BLaER1 (cell line): ENCODE results near the gene CD300LD.
"Not testable (repeated sequence)": the region's sequence is repeated elsewhere in the genome, so short reads cannot be mapped to it uniquely, and the experiment has no call there.

Experiments used
- H3K27ac ChIP-seq: shearing (Covaris generic); formaldehyde crosslinking; 2 replicates; pipeline ENCODE4 v1.8.1; 2022
- H3K27me3 ChIP-seq: shearing (Covaris generic); formaldehyde crosslinking; 2 replicates; pipeline ENCODE4 v1.8.1; 2022
- H3K36me3 ChIP-seq: shearing (Covaris generic); formaldehyde crosslinking; 2 replicates; pipeline ENCODE4 v1.8.1; 2022
- H3K4me1 ChIP-seq: shearing (Covaris generic); formaldehyde crosslinking; 2 replicates; pipeline ENCODE4 v1.8.1; 2022
- H3K4me2 ChIP-seq: shearing (Covaris generic); formaldehyde crosslinking; 2 replicates; pipeline ENCODE4 v1.8.1; 2022
- H3K4me3 ChIP-seq: shearing (Covaris generic); formaldehyde crosslinking; 2 replicates; pipeline ENCODE4 v1.8.1; 2022
- H3K9ac ChIP-seq: shearing (Covaris generic); formaldehyde crosslinking; 2 replicates; pipeline ENCODE4 v1.8.1; 2022
- H3K9me3 ChIP-seq: shearing (Covaris generic); formaldehyde crosslinking; 2 replicates; pipeline ENCODE4 v1.8.1; 2022
- H4K20me1 ChIP-seq: shearing (Covaris generic); formaldehyde crosslinking; 2 replicates; pipeline ENCODE4 v1.8.1; 2022
- Cebpa-rat ChIP-seq: shearing (Covaris generic); IDR thresholded peaks from 2 replicates; pipeline ENCODE4 v1.8.1; 2022

The CD300LD gene

GRCh38 chr17:74565126-74565525 lies 27.0 kb downstream of the CD300LD start:
- no peak overlapping the region for H3K4me2 ChIP-seq
- no peaks in the 10 kb centered on the region for H3K4me1 ChIP-seq
- H4K20me1 ChIP-seq, result no peaks in the 10 kb centered on the region
- no peak overlapping the region for H3K9ac ChIP-seq
- H3K4me3 ChIP-seq, result no peak overlapping the region
- no peaks in the 10 kb centered on the region for H3K27me3 ChIP-seq
- no peaks in the 10 kb centered on the region for H3K9me3 ChIP-seq
- no peak overlapping the region for H3K27ac ChIP-seq
- H3K36me3 ChIP-seq, result no peaks in the 10 kb centered on the region
- no peak for TF ChIP-seq Cebpa-rat

DNA sequence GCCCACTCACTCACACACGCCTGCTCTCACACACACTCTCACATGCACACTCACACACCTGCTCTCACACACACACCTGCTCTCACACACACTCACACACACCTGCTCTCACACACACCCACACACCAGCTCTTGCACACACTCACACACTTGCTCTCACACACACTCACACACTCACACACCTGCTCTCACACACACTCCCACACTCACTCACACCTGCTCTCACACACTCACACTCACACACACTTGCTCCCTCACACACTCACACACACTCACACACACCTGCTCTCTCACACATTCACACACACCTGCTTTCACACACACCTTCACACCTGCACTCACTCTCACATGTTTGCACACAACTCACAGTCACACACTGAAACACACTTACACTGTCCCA lies 28.7 kb downstream of the CD300LD start:
- H3K4me2 ChIP-seq, result no peak overlapping the region
- H4K20me1 ChIP-seq, result no peaks in the 10 kb centered on the region
- no peak for TF ChIP-seq Cebpa-rat
- no peak overlapping the region for H3K27ac ChIP-seq
- H3K27me3 ChIP-seq, result no peaks in the 10 kb centered on the region
- no peaks in the 10 kb centered on the region for H3K4me1 ChIP-seq
- H3K9ac ChIP-seq, result no peak overlapping the region
- no peaks in the 10 kb centered on the region for H3K9me3 ChIP-seq
- H3K4me3 ChIP-seq, result no peak overlapping the region
- H3K36me3 ChIP-seq, result no peaks in the 10 kb centered on the region

DNA sequence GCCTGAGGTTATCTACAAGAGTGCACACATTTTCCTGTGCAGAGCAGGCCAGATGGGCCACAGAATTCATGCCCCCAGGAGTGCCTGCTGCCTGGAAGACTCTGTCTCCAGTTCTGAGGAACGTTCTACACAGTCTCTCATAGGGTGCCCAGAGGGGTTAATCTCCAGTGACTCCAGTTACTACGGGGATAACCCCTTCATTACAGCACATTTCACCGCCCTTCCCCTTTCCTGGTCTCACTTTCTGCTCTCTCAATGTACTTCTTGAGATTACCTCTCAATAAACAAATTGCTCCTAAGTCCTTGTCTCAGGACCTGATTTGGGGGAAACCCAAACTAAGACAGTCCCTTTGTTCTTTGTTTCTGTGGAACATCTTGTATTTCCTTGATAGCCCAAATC lies 30.5 kb downstream of the CD300LD start:
- Histone ChIP-seq H3K4me2 (no peak overlapping the region), H3K27ac (no peak overlapping the region), H3K36me3 (no peaks in the 10 kb centered on the region)

GRCh38 chr17:74558882-74559519 lies 33.1 kb downstream of the CD300LD start:
- Histone ChIP-seq H3K9ac (no peak overlapping the region), H3K27me3 (no peaks in the 10 kb centered on the region), H3K27ac (no peak overlapping the region), H4K20me1 (no peaks in the 10 kb centered on the region), H3K36me3 (no peaks in the 10 kb centered on the region), H3K4me3 (no peak overlapping the region), H3K4me2 (no peak overlapping the region), H3K9me3 (no peaks in the 10 kb centered on the region), H3K4me1 (no peaks in the 10 kb centered on the region)
- no peak for TF ChIP-seq Cebpa-rat

More for the DNA sequence above, 30.5 kb downstream of the CD300LD start:
- Histone ChIP-seq H3K4me1 (no peaks in the 10 kb centered on the region), H3K27me3 (no peaks in the 10 kb centered on the region), H3K9me3 (no peaks in the 10 kb centered on the region), H3K4me3 (no peak overlapping the region), H4K20me1 (no peaks in the 10 kb centered on the region), H3K9ac (no peak overlapping the region)
- no peak for TF ChIP-seq Cebpa-rat

DNA sequence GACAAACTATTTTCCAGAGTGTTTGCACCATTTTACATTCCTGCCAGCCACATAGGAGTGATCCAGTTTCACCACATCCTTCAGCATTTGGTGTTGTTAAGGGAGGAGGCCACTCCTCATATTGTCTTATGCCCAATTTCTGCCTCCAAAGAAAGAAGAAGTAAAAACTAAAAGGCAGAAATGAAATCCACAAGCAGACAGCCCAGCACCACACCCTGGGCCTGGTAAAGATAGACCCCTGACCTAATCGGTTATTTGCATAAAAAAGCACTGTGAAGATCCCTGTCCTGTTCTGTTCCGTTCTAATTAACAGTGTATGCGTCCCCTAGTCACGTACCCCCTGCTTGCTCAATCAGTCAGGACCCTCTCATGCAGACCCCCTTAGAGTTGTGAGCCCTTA lies 33.7 kb downstream of the CD300LD start:
- not testable (repeated sequence) for H3K27me3 ChIP-seq, H3K9ac ChIP-seq, H4K20me1 ChIP-seq, H3K4me1 ChIP-seq, H3K36me3 ChIP-seq, H3K4me2 ChIP-seq, H3K27ac ChIP-seq, H3K9me3 ChIP-seq, H3K4me3 ChIP-seq

GRCh38 chr17:74555427-74555940 lies 36.6 kb downstream of the CD300LD start:
- no peak for TF ChIP-seq Cebpa-rat
- Histone ChIP-seq H3K9me3 (no peaks in the 10 kb centered on the region), H3K27me3 (no peaks in the 10 kb centered on the region)

GRCh38 chr17:74554909-74555308 lies 37.2 kb downstream of the CD300LD start:
- H3K36me3 ChIP-seq, result no peaks in the 10 kb centered on the region
- no peaks in the 10 kb centered on the region for H3K27me3 ChIP-seq
- no peak overlapping the region for H3K4me2 ChIP-seq
- H3K9ac ChIP-seq, result no peak overlapping the region
- no peaks in the 10 kb centered on the region for H4K20me1 ChIP-seq
- no peaks in the 10 kb centered on the region for H3K9me3 ChIP-seq
- H3K27ac ChIP-seq, result no peak overlapping the region
- no peak overlapping the region for H3K4me3 ChIP-seq
- no peaks in the 10 kb centered on the region for H3K4me1 ChIP-seq
- TF ChIP-seq Cebpa-rat, result no peak

More at GRCh38 chr17:74555427-74555940, 36.6 kb downstream of the CD300LD start:
- Histone ChIP-seq H3K4me1 (no peaks in the 10 kb centered on the region), H3K9ac (no peak overlapping the region), H3K4me2 (no peak overlapping the region), H4K20me1 (no peaks in the 10 kb centered on the region), H3K4me3 (no peak overlapping the region), H3K36me3 (no peaks in the 10 kb centered on the region), H3K27ac (no peak overlapping the region)

GRCh38 chr17:74552037-74552436 lies 40.0 kb downstream of the CD300LD start:
- Histone ChIP-seq H3K4me3 (no peak overlapping the region), H3K4me2 (no peak overlapping the region), H3K27ac (no peak overlapping the region), H3K9me3 (no peaks in the 10 kb centered on the region), H4K20me1 (no peaks in the 10 kb centered on the region), H3K36me3 (no peaks in the 10 kb centered on the region), H3K4me1 (peaks cover 25% of the 10 kb centered on the region), H3K27me3 (no peaks in the 10 kb centered on the region), H3K9ac (no peak overlapping the region)
- TF ChIP-seq Cebpa-rat, result no peak

DNA sequence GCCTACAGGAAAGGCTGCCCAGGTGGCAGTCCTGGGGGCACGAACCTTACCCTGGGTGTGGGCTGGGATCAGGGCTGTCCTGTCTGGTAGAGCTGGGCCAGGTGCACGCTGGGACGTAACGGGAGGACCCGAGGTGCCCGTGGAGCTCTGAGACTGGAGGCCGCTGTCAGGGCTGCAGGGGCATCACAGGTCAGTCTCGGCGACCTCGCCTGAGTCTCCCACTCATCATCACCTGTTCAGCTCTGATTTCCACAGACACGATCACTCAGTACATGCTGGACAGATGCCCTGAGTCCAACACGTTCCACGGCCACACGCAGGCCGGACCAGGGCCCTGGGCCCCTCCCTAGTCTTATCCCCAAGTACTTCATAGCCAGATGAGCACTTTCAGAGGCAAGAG lies 41.5 kb downstream of the CD300LD start:
- no peaks in the 10 kb centered on the region for H3K9me3 ChIP-seq
- H3K36me3 ChIP-seq, result no peaks in the 10 kb centered on the region
- no peaks in the 10 kb centered on the region for H4K20me1 ChIP-seq
- peaks cover 39% of the 10 kb centered on the region for H3K4me1 ChIP-seq
- no peak overlapping the region for H3K9ac ChIP-seq
- H3K27me3 ChIP-seq, result no peaks in the 10 kb centered on the region
- no peak overlapping the region for H3K4me2 ChIP-seq
- H3K4me3 ChIP-seq, result no peak overlapping the region
- TF ChIP-seq Cebpa-rat, result no peak
- no peak overlapping the region for H3K27ac ChIP-seq

- Histone ChIP-seq H3K27me3 (no peaks in the 10 kb centered on the region), H3K27ac (no peak overlapping the region), H3K4me3 (no peak overlapping the region), H3K36me3 (no peaks in the 10 kb centered on the region), H3K4me2 (no peak overlapping the region), H3K9ac (no peak overlapping the region), H4K20me1 (no peaks in the 10 kb centered on the region), H3K4me1 (peaks cover 49% of the 10 kb centered on the region), H3K9me3 (no peaks in the 10 kb centered on the region)
- no peak for TF ChIP-seq Cebpa-rat
Observed at GRCh38 chr17:74549343-74549742, 42.7 kb downstream of the CD300LD start.

GRCh38 chr17:74547736-74548135 lies 44.3 kb downstream of the CD300LD start:
- peaks cover 49% of the 10 kb centered on the region for H3K4me1 ChIP-seq
- H3K9me3 ChIP-seq, result no peaks in the 10 kb centered on the region
- TF ChIP-seq Cebpa-rat, result no peak
- H4K20me1 ChIP-seq, result no peaks in the 10 kb centered on the region
- H3K27me3 ChIP-seq, result no peaks in the 10 kb centered on the region
- no peak overlapping the region for H3K4me3 ChIP-seq
- H3K9ac ChIP-seq, result no peak overlapping the region
- H3K36me3 ChIP-seq, result no peaks in the 10 kb centered on the region
- peak overlapping the region; percentile 59; the same call in 1 of the 2 replicates for H3K27ac ChIP-seq
- peak overlapping the region; percentile 73 for H3K4me2 ChIP-seq
